ENCODE results near the gene KLHL12. TPM values are rescaled to one million over a fixed set of nuclear protein-coding genes. Genes with fewer than 3 reads are reported as not detected.

The KLHL12 gene
- total RNA-seq, 1 experiment from 2014 or later, result 29.6 TPM

DNA sequence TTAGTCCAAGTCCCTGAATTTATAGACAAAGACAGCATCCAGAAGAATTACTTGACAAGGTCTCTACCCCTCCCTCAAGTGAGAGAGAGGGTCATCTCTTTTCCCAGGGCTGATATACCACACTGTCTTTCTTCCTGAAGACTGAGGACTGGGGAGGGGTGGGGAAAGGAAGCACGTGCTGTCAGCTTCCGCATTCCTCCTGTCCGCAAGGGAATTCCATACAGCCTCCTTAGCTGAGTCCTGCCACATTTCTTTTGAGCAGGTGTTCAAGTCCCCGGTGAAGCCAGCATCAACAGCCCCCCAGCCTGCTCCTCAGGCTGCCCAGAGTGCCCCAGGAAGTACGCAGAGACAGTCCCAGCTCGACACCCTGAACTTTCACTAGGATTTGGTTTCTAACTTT is 82.1 kb downstream of the KLHL12 start:
- H3K36me3 ChIP-seq (ENCODE audit: low read depth), result no peaks in the 10 kb centered on the region
- H3K4me3 ChIP-seq, result no peak overlapping the region
- ChIA-PET CTCF (no interaction called here), POLR2A (ENCODE audit: unreplicated experiment) (no interaction called here)
- H3K79me2 ChIP-seq (ENCODE audit: low read depth), result no peaks in the 10 kb centered on the region
- no peaks in the 10 kb centered on the region for H4K20me1 ChIP-seq (ENCODE audit: insufficient read depth)
- H3K9me3 ChIP-seq (ENCODE audit: insufficient read depth, low read depth), result no peaks in the 10 kb centered on the region
- H3K4me1 ChIP-seq (replicated peaks; ENCODE audit: insufficient read depth), result no peaks in the 10 kb centered on the region
- no peak overlapping the region for H2AFZ ChIP-seq
- no peak for TF ChIP-seq EZH2 (IDR thresholded peaks at IDR 0.05; ENCODE audit: low read depth)
- TF ChIP-seq, protein P1, sequence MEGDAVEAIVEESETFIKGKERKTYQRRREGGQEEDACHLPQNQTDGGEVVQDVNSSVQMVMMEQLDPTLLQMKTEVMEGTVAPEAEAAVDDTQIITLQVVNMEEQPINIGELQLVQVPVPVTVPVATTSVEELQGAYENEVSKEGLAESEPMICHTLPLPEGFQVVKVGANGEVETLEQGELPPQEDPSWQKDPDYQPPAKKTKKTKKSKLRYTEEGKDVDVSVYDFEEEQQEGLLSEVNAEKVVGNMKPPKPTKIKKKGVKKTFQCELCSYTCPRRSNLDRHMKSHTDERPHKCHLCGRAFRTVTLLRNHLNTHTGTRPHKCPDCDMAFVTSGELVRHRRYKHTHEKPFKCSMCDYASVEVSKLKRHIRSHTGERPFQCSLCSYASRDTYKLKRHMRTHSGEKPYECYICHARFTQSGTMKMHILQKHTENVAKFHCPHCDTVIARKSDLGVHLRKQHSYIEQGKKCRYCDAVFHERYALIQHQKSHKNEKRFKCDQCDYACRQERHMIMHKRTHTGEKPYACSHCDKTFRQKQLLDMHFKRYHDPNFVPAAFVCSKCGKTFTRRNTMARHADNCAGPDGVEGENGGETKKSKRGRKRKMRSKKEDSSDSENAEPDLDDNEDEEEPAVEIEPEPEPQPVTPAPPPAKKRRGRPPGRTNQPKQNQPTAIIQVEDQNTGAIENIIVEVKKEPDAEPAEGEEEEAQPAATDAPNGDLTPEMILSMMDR (conservative IDR thresholded peaks at IDR 0.05), result no peak
- H3F3A ChIP-seq (ENCODE audit: insufficient read depth, low read depth), result no peaks in the 10 kb centered on the region
- no peaks in the 10 kb centered on the region for H3K9me2 ChIP-seq (ENCODE audit: insufficient read depth)
- no peak overlapping the region for H3K27ac ChIP-seq
- no peak overlapping the region for H3K4me2 ChIP-seq
- H3K27me3 ChIP-seq (ENCODE audit: insufficient read depth, low read depth), result no peaks in the 10 kb centered on the region
- BruUV-seq (replicated peaks), result no TSS peak
- intact Hi-C loops (cut with micrococcal nuclease; ENCODE audit: unreplicated experiment), result no loop called here
- no peak for DNase-seq

DNA sequence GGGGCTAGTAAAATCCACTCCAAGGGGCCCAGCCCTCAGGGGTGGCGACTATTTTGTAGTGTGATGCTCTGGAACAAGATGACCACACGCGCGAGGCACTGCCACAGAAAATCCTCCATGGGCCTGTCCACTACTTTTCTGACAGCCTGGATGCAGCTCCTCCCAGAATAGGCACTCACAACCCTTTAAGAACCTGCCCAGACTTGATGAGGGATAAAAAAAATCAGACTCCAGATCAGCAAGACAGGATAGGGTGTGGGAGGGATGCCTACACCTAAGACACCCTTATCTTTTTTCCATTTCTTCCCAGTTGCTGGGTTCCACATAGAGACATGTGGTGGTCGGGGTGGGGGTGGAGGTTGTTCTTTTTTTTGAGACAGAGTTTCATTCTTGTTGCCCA is 82.8 kb downstream of the KLHL12 start:
- Histone ChIP-seq H3K4me1 (replicated peaks; ENCODE audit: insufficient read depth) (no peaks in the 10 kb centered on the region), H3K9me2 (ENCODE audit: insufficient read depth) (no peaks in the 10 kb centered on the region), H3F3A (ENCODE audit: insufficient read depth, low read depth) (no peaks in the 10 kb centered on the region), H3K4me3 (no peak overlapping the region), H3K4me2 (no peak overlapping the region), H3K9me3 (ENCODE audit: insufficient read depth, low read depth) (no peaks in the 10 kb centered on the region), H3K27me3 (ENCODE audit: insufficient read depth, low read depth) (no peaks in the 10 kb centered on the region), H4K20me1 (ENCODE audit: insufficient read depth) (no peaks in the 10 kb centered on the region), H3K79me2 (ENCODE audit: low read depth) (no peaks in the 10 kb centered on the region), H2AFZ (no peak overlapping the region), H3K36me3 (ENCODE audit: low read depth) (no peaks in the 10 kb centered on the region), H3K27ac (no peak overlapping the region)
- no peak for DNase-seq
- BruUV-seq (replicated peaks), result no TSS peak
- ChIA-PET CTCF (no interaction called here), POLR2A (ENCODE audit: unreplicated experiment) (interaction anchor here (0.6 kb wide), 1 partner anchor 36 kb away, joined by 3 read pairs; the partner anchor contains the start of gene KDM5B)
- no peak for TF ChIP-seq EZH2 (IDR thresholded peaks at IDR 0.05; ENCODE audit: low read depth)
- TF ChIP-seq, protein P1 (conservative IDR thresholded peaks at IDR 0.05), result no peak
- intact Hi-C loops (cut with micrococcal nuclease; ENCODE audit: unreplicated experiment), result no loop called here

DNA sequence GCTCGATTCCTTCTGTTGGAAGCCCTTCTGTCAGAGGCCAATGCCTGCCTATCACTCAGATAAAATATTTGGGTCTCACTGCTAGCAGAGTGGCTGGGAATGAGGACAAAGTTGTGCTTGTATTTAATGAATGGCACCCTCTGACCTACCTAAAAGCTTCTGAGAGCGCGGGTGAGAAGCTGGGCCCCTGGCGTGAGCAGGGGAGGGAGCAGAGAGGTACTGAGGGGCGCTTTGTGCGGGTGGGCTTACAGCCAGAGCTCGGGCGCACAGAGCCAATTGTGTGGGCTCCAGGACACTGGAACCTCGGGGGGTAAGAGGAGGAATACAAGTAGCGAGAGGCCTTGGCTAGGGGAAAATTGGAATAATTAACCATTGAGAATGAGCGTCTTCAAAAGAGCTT is 84.0 kb downstream of the KLHL12 start:
- intact Hi-C loops (cut with micrococcal nuclease; ENCODE audit: unreplicated experiment), result no loop called here
- no TSS peak for BruUV-seq (replicated peaks)
- TF ChIP-seq, protein P1 (conservative IDR thresholded peaks at IDR 0.05), result no peak
- TF ChIP-seq EZH2 (IDR thresholded peaks at IDR 0.05; ENCODE audit: low read depth), result no peak
- CTCF ChIA-PET, result interaction anchor here (0.6 kb wide), 1 partner anchor 8 kb away, joined by 5 read pairs; no protein-coding TSS in a partner anchor
- H3K79me2 ChIP-seq (ENCODE audit: low read depth), result no peaks in the 10 kb centered on the region
- no peak overlapping the region for H3K4me2 ChIP-seq
- H3K9me3 ChIP-seq (ENCODE audit: insufficient read depth, low read depth), result no peaks in the 10 kb centered on the region
- H3K36me3 ChIP-seq (ENCODE audit: low read depth), result no peaks in the 10 kb centered on the region
- H3K9me2 ChIP-seq (ENCODE audit: insufficient read depth), result no peaks in the 10 kb centered on the region
- peaks cover under 1% of the 10 kb centered on the region; the same call in 1 of the 2 replicates for H3K4me1 ChIP-seq (replicated peaks; ENCODE audit: insufficient read depth)
- H3K27ac ChIP-seq, result no peak overlapping the region
- no peaks in the 10 kb centered on the region for H4K20me1 ChIP-seq (ENCODE audit: insufficient read depth)
- POLR2A ChIA-PET (ENCODE audit: unreplicated experiment), result no interaction called here
- H3F3A ChIP-seq (ENCODE audit: insufficient read depth, low read depth), result no peaks in the 10 kb centered on the region
- H2AFZ ChIP-seq, result no peak overlapping the region
- no peaks in the 10 kb centered on the region for H3K27me3 ChIP-seq (ENCODE audit: insufficient read depth, low read depth)
- DNase-seq, result no peak
- H3K4me3 ChIP-seq, result no peak overlapping the region

Other genes with a start within 250 kb of the KLHL12 start
- 0.07 TPM in 1 of 2 replicates, not detected in the other for gene SYT2, start 216.8 kb downstream of the KLHL12 start, total RNA-seq (2021)
- 99.8 and 110 TPM in 2 replicates for gene KDM5B, start 118.8 kb downstream of the KLHL12 start, total RNA-seq (2021)
- 1.7 and 3.6 TPM in 2 replicates for gene PCAT6, start 116.3 kb downstream of the KLHL12 start, total RNA-seq (2021)
- gene RABIF, start 38.1 kb downstream of the KLHL12 start, total RNA-seq (2021), result 9.4 and 10.9 TPM in 2 replicates
- 102 and 113 TPM in 2 replicates for gene ADIPOR1, start 31.1 kb upstream of the KLHL12 start, total RNA-seq (2021)
- 14.5 and 21.2 TPM in 2 replicates for gene CYB5R1, start 40.0 kb upstream of the KLHL12 start, total RNA-seq (2021)
- 53.5 and 63.1 TPM in 2 replicates for gene TMEM183A, start 80.1 kb upstream of the KLHL12 start, total RNA-seq (2021)
- gene PPFIA4, start 99.3 kb upstream of the KLHL12 start, total RNA-seq (2021), result 1.2 and 5.0 TPM in 2 replicates
- not detected in 2 replicates for gene MYOG, start 158.8 kb upstream of the KLHL12 start, total RNA-seq (2021)
- 5.9 and 8.3 TPM in 2 replicates for gene ADORA1, start 200.5 kb upstream of the KLHL12 start, total RNA-seq (2021)
- not detected in 2 replicates for gene MYBPH, start 248.6 kb upstream of the KLHL12 start, total RNA-seq (2021)

Data from PC-9 (cell line).